HepG2 (cell line): ENCODE results near the gene VPS37B. TPM values are rescaled to one million over a fixed set of nuclear protein-coding genes. Genes with fewer than 3 reads are reported as not detected.

Source experiments
- ATF7 ChIP-seq, 2 experiments: fragments of 450-650 bp in 1 of 2; sonication (generic) in 1 of 2; formaldehyde crosslinking in 1 of 2; IDR thresholded peaks; 2 replicates each; pipeline versions ENCODE4 v1.4.0 to v1.6.1; 2016 to 2020; ENCODE audit warnings: antibody characterized with exemption in 1 of 2, mild to moderate bottlenecking in 1 of 2, missing genetic modification reagents in 1 of 2
- CHD4 ChIP-seq: fragments of 200-600 bp; sonication (generic); IDR thresholded peaks from 2 replicates; pipeline ENCODE4 v1.7.0; 2017; ENCODE audit warnings: mild to moderate bottlenecking, low read length, borderline replicate concordance
- FOXP4 ChIP-seq: sonication (generic); formaldehyde crosslinking; IDR thresholded peaks from 2 replicates; pipeline ENCODE4 v1.4.0; 2020; ENCODE audit warnings: missing genetic modification reagents
- GTF3A ChIP-seq: sonication (generic); formaldehyde crosslinking; conservative IDR thresholded peaks from 2 replicates; pipeline ENCODE4 v1.4.0; 2020; ENCODE audit warnings: mild to moderate bottlenecking, missing genetic modification reagents
- HDAC1 ChIP-seq: sonication (generic); formaldehyde crosslinking; IDR thresholded peaks from 2 replicates; pipeline ENCODE4 v1.5.1; 2020; ENCODE audit warnings: mild to moderate bottlenecking, missing genetic modification reagents
- IKZF5 ChIP-seq: IDR thresholded peaks from 2 replicates; pipeline ENCODE4 v1.6.1; 2018; ENCODE audit warnings: missing genetic modification reagents, mild to moderate bottlenecking, missing compliant biosample characterization
- MAX ChIP-seq: IDR thresholded peaks from 2 replicates; pipeline ENCODE4 v1.6.1; 2012; ENCODE audit warnings: inconsistent platforms
- SP5 ChIP-seq: IDR thresholded peaks from 2 replicates; pipeline ENCODE4 v1.6.1; 2016; ENCODE audit warnings: low read depth, borderline replicate concordance
- SRSF9 ChIP-seq: fragments of 200-400 bp; formaldehyde crosslinking; IDR thresholded peaks from 2 replicates; pipeline ENCODE4 v1.6.1; 2018; ENCODE audit warnings: borderline replicate concordance, mild to moderate bottlenecking, low read depth, low read length; ENCODE audit not compliant: insufficient read depth, poor library complexity, severe bottlenecking
- TBL1XR1 ChIP-seq: fragments of 150-350 bp; IDR thresholded peaks from 2 replicates; pipeline ENCODE4 v1.6.1; 2014; ENCODE audit warnings: borderline replicate concordance, low read length; ENCODE audit not compliant: partially characterized antibody
- TEAD3 ChIP-seq: optimal IDR thresholded peaks from 2 replicates; pipeline ENCODE3; 2016; ENCODE audit warnings: borderline replicate concordance
- TSC22D2 ChIP-seq: sonication (generic); formaldehyde crosslinking; IDR thresholded peaks from 2 replicates; pipeline ENCODE4 v1.5.1; 2020; ENCODE audit warnings: missing genetic modification reagents, mild to moderate bottlenecking, borderline replicate concordance
- ZC3H13 ChIP-seq: sonication (generic); formaldehyde crosslinking; IDR thresholded peaks from 2 replicates; pipeline ENCODE4 v1.8.1; 2023; ENCODE audit warnings: mild to moderate bottlenecking, missing genetic modification reagents, moderate library complexity
- ZFX ChIP-seq: sonication (generic); formaldehyde crosslinking; IDR thresholded peaks from 2 replicates; pipeline ENCODE4 v1.4.0; 2020; ENCODE audit warnings: mild to moderate bottlenecking, low read depth, missing genetic modification reagents, moderate library complexity
- ZNF230 ChIP-seq: sonication (generic); formaldehyde crosslinking; IDR thresholded peaks from 2 replicates; pipeline ENCODE4 v1.4.0; 2020; ENCODE audit warnings: mild to moderate bottlenecking, missing genetic modification reagents
- ZNF44 ChIP-seq: sonication (generic); formaldehyde crosslinking; IDR thresholded peaks from 2 replicates; pipeline ENCODE4 v1.5.1; 2020; ENCODE audit warnings: mild to moderate bottlenecking, missing genetic modification reagents
- ZNF503 ChIP-seq: sonication (generic); formaldehyde crosslinking; IDR thresholded peaks from 2 replicates; pipeline ENCODE4 v1.4.0; 2020; ENCODE audit warnings: missing genetic modification reagents
- ZNF687 ChIP-seq: sonication (generic); formaldehyde crosslinking; IDR thresholded peaks from 2 replicates; pipeline ENCODE4 v1.5.1; 2020; ENCODE audit warnings: mild to moderate bottlenecking, missing genetic modification reagents, moderate library complexity
- polyA plus RNA-seq, 8 experiments: library from polyadenylated mRNA; depleted of rRNA in 3 of 8; stranded (reverse) in 7 of 8; unstranded in 1 of 8; fragments of >200 nt; fragmentation: Illumina TruSeq in 4 of 8; extraction: Trizol in 4 of 8; gene quantifications; 2 replicates each; pipeline versions ENCODE4 v1.2.1 to v1.2.3, GENCODE V29; 2011 to 2016; ENCODE audit warnings: low read depth in 4 of 8, missing spikeins in 1 of 8, mixed read lengths in 1 of 8; ENCODE audit not compliant: insufficient read depth in 1 of 8
- total RNA-seq, 5 experiments: library from RNA; depleted of rRNA; stranded (reverse); fragments of >200 nt; fragmentation: Illumina TruSeq; extraction: Trizol; gene quantifications; 2 replicates each; pipeline ENCODE4 v1.2.3, GENCODE V29; 2016; ENCODE audit warnings: low read depth in 1 of 5

VPS37B gene
- total and polyA plus RNA-seq, 2 of the 13 experiments (the other 11 are each of a cell fraction or from before 2014, with no cell fraction given), result 4.6 to 5.3 TPM

- no peak for TF ChIP-seq ATF7 (IDR thresholded peaks at IDR 0.05)
- TF ChIP-seq ATF7 (CRISPR knock-in tag; IDR thresholded peaks at IDR 0.05), result peak; percentile 47; the same call in 1 of the 2 replicates
- no peak for TF ChIP-seq TSC22D2 (CRISPR knock-in tag)
- peak; percentile 52 for TF ChIP-seq HDAC1 (CRISPR knock-in tag)
- TF ChIP-seq ZNF230, result no peak
- no peak for TF ChIP-seq TBL1XR1
- TF ChIP-seq ZFX (CRISPR knock-in tag), result peak; percentile 39; the same call in 1 of the 2 replicates
- no peak for TF ChIP-seq IKZF5 (CRISPR knock-in tag)
- TF ChIP-seq SRSF9, result no peak
- peak; percentile 42; the same call in 1 of the 2 replicates for TF ChIP-seq FOXP4 (CRISPR knock-in tag)
- TF ChIP-seq SP5 (CRISPR knock-in tag), result peak; percentile 65; the same call in 1 of the 2 replicates
- TF ChIP-seq ZNF44 (CRISPR knock-in tag), result no peak
- no peak for TF ChIP-seq CHD4
- peak; percentile 73 for TF ChIP-seq MAX
- peak; percentile 66 for TF ChIP-seq ZNF687 (CRISPR knock-in tag)
- TF ChIP-seq GTF3A (CRISPR knock-in tag), result no peak
- TF ChIP-seq TEAD3 (CRISPR knock-in tag), result peak; percentile 79
- 0 out of 2 replicates have a peak, but pooled peaks have one; percentile 38 for TF ChIP-seq ZC3H13
- no peak for TF ChIP-seq ZNF503 (CRISPR knock-in tag)
Observed at GRCh38 chr12:122862872-122863701, 32.8 kb downstream of the VPS37B start (continued).
